NT2/D1 (cell line): ENCODE measurements around the gene LRIG1.

Experiments used
- DNase-seq: peaks from one replicate; pipeline ENCODE4 v3.0.0-alpha.2; 2011; ENCODE audit warnings: low read depth, low spot score
- H3K27me3 ChIP-seq: 2 replicates; pipeline ENCODE4 v1.6.0; 2011; ENCODE audit warnings: mild to moderate bottlenecking; ENCODE audit not compliant: insufficient read length, insufficient read depth
- H3K36me3 ChIP-seq: 2 replicates; pipeline ENCODE4 v1.6.1; 2011; ENCODE audit warnings: mild to moderate bottlenecking, low read length, mixed read lengths; ENCODE audit not compliant: insufficient read depth, insufficient read length
- H3K4me1 ChIP-seq: 2 replicates; pipeline ENCODE4 v1.5.1; 2011; ENCODE audit not compliant: insufficient read depth, insufficient read length
- H3K4me3 ChIP-seq: 2 replicates; pipeline ENCODE4 v1.5.1; 2011; ENCODE audit warnings: low read depth; ENCODE audit not compliant: insufficient read length
- H3K9ac ChIP-seq: 2 replicates; pipeline ENCODE4 v1.6.0; 2011; ENCODE audit warnings: low read depth; ENCODE audit not compliant: insufficient read length
- H3K9me3 ChIP-seq: 2 replicates; pipeline ENCODE4 v1.5.1; 2011; ENCODE audit warnings: mild to moderate bottlenecking, low read length; ENCODE audit not compliant: insufficient read depth
- SUZ12 ChIP-seq: IDR thresholded peaks from 2 replicates; pipeline ENCODE4 v1.6.1; 2011; ENCODE audit not compliant: insufficient read length, insufficient read depth; ENCODE audit errors: extremely low read depth
- YY1 ChIP-seq: IDR thresholded peaks from 2 replicates; pipeline ENCODE4 v1.6.1; 2011; ENCODE audit not compliant: insufficient read length, insufficient read depth
- ZNF274 ChIP-seq: IDR thresholded peaks from 2 replicates; pipeline ENCODE4 v1.6.1; 2011; ENCODE audit warnings: mild to moderate bottlenecking, low read depth, low read length

LRIG1 gene

GRCh38 chr3:66380200-66380932 is 120.5 kb downstream of the LRIG1 start:
- Histone ChIP-seq H3K4me3 (no peak overlapping the region), H3K27me3 (no peaks in the 10 kb centered on the region), H3K9me3 (peaks cover 13% of the 10 kb centered on the region; the same call in 1 of the 2 replicates), H3K4me1 (no peaks in the 10 kb centered on the region), H3K9ac (no peak overlapping the region), H3K36me3 (peaks cover 93% of the 10 kb centered on the region)
- TF ChIP-seq ZNF274 (no peak), SUZ12 (no peak), YY1 (no peak)
- DNase-seq = no peak

GRCh38 chr3:66379565-66379964 is 121.3 kb downstream of the LRIG1 start:
- Histone ChIP-seq H3K27me3 (no peaks in the 10 kb centered on the region), H3K9ac (no peak overlapping the region), H3K4me3 (no peak overlapping the region), H3K9me3 (peaks cover 5% of the 10 kb centered on the region; the same call in 1 of the 2 replicates), H3K4me1 (no peaks in the 10 kb centered on the region), H3K36me3 (peaks cover 85% of the 10 kb centered on the region)
- DNase-seq = no peak
- TF ChIP-seq SUZ12 (no peak), ZNF274 (no peak), YY1 (no peak)

- H3K4me1 ChIP-seq = no peaks in the 10 kb centered on the region
Measured at GRCh38 chr3:66378256-66378655, 122.6 kb downstream of the LRIG1 start.

GRCh38 chr3:66377800-66378199 is 123.0 kb downstream of the LRIG1 start:
- H3K4me3 ChIP-seq = no peak overlapping the region
- H3K27me3 ChIP-seq = no peaks in the 10 kb centered on the region
- H3K9me3 ChIP-seq = no peaks in the 10 kb centered on the region
- peaks cover 72% of the 10 kb centered on the region for H3K36me3 ChIP-seq
- H3K4me1 ChIP-seq = no peaks in the 10 kb centered on the region
- H3K9ac ChIP-seq = no peak overlapping the region
- no peak for DNase-seq
- TF ChIP-seq YY1 (no peak), ZNF274 (no peak), SUZ12 (no peak)

More at GRCh38 chr3:66378256-66378655, 122.6 kb downstream of the LRIG1 start:
- no peak overlapping the region for H3K4me3 ChIP-seq
- H3K9me3 ChIP-seq = no peaks in the 10 kb centered on the region
- peak; percentile 33 for DNase-seq
- H3K27me3 ChIP-seq = no peaks in the 10 kb centered on the region
- no peak overlapping the region for H3K9ac ChIP-seq
- no peak for TF ChIP-seq SUZ12
- TF ChIP-seq YY1 = no peak
- no peak for TF ChIP-seq ZNF274
- H3K36me3 ChIP-seq = peaks cover 74% of the 10 kb centered on the region

- no peak for DNase-seq
- Histone ChIP-seq H3K9me3 (no peaks in the 10 kb centered on the region), H3K9ac (no peak overlapping the region), H3K4me1 (no peaks in the 10 kb centered on the region), H3K4me3 (no peak overlapping the region), H3K36me3 (peaks cover 60% of the 10 kb centered on the region), H3K27me3 (no peaks in the 10 kb centered on the region)
- no peak for TF ChIP-seq SUZ12
- no peak for TF ChIP-seq YY1
- TF ChIP-seq ZNF274 = no peak
Measured at GRCh38 chr3:66376568-66376967, 124.3 kb downstream of the LRIG1 start.

GRCh38 chr3:66372681-66373350 is 128.0 kb downstream of the LRIG1 start:
- Histone ChIP-seq H3K36me3 (peaks cover 33% of the 10 kb centered on the region), H3K27me3 (no peaks in the 10 kb centered on the region), H3K4me1 (no peaks in the 10 kb centered on the region), H3K9me3 (no peaks in the 10 kb centered on the region), H3K9ac (no peak overlapping the region), H3K4me3 (no peak overlapping the region)
- DNase-seq = peak; percentile 28
- TF ChIP-seq YY1 (no peak), SUZ12 (no peak), ZNF274 (no peak)

GRCh38 chr3:66371432-66371831 is 129.4 kb downstream of the LRIG1 start:
- no peak for DNase-seq
- Histone ChIP-seq H3K4me1 (no peaks in the 10 kb centered on the region), H3K36me3 (peaks cover 22% of the 10 kb centered on the region), H3K9ac (no peak overlapping the region), H3K27me3 (no peaks in the 10 kb centered on the region), H3K4me3 (no peak overlapping the region), H3K9me3 (no peaks in the 10 kb centered on the region)
- TF ChIP-seq SUZ12 = no peak
- no peak for TF ChIP-seq ZNF274
- no peak for TF ChIP-seq YY1
